Spleen (tissue), 7 donors: ENCODE measurements around the gene PPP1R1B.

Experiments used
- POLR2A ChIP-seq, 3 donors: fragments of 450-650 bp; IDR thresholded peaks; one replicate each; pipeline ENCODE4 v1.5.1; 2017; ENCODE audit warnings: antibody characterized with exemption in 3 of 3, mild to moderate bottlenecking in 1 of 3
- TF ChIP-seq, protein P1 (sequence below), 11 experiments: fragments of 200-600 bp in 7 of 11; fragments of 450-650 bp in 4 of 11; sonication (generic) in 4 of 11; IDR thresholded peaks in 8 of 11; conservative IDR thresholded peaks in 3 of 11; 1 replicate in 7 of 11; 2 replicates in 4 of 11; pipeline versions ENCODE4 v1.4.0 to v1.8.0; 2016 to 2021; ENCODE audit warnings: antibody characterized with exemption in 11 of 11, inconsistent platforms in 4 of 11, mild to moderate bottlenecking in 1 of 11
- donor health status: DM: no; HTN: no; CAD: no; lungs with moderate emphysema.
- donor health status: DM: no; HTN: no; CAD: no.
- donor health status: DM: no; HTN: no; CAD: no.

DNA sequence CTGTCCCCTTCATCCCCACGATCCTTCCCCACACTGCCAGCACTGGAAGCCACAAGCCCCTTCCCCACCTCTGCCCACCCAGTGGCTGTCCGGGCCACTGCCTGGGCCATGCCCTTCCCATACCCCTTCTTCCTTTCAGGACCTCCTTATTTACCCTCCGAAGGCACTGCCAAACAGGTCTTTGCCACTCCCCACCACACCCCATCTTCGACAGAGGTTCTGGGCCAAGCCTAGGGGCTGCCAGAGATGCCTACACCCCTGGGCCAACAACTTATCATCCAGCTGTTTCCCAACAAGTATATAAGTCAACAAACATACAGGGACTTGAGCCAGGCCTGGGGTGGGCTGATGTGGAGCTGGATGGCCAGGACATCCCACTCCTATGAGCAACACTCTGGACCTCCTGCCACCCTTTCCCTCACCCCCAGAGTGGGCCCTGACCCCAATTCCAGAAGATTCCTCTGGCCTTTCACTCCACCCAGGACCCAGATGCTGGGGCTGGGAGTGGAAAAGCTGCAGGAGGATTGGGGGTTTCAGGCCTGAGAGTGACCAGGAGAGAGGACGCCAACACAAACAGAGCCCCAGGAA lies 1.5 kb upstream of the PPP1R1B start:
- TF ChIP-seq POLR2A (IDR thresholded peaks at IDR 0.05) = no peak
- TF ChIP-seq, protein P1, sequence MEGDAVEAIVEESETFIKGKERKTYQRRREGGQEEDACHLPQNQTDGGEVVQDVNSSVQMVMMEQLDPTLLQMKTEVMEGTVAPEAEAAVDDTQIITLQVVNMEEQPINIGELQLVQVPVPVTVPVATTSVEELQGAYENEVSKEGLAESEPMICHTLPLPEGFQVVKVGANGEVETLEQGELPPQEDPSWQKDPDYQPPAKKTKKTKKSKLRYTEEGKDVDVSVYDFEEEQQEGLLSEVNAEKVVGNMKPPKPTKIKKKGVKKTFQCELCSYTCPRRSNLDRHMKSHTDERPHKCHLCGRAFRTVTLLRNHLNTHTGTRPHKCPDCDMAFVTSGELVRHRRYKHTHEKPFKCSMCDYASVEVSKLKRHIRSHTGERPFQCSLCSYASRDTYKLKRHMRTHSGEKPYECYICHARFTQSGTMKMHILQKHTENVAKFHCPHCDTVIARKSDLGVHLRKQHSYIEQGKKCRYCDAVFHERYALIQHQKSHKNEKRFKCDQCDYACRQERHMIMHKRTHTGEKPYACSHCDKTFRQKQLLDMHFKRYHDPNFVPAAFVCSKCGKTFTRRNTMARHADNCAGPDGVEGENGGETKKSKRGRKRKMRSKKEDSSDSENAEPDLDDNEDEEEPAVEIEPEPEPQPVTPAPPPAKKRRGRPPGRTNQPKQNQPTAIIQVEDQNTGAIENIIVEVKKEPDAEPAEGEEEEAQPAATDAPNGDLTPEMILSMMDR (IDR thresholded peaks at IDR 0.05 in 8 of 11, conservative IDR thresholded peaks at IDR 0.05 in 3 of 11) = no peak
